AG20443 (cell line): Measurements from ENCODE around the gene SEMA5A.

ENCODE experiments used
- DNase-seq: peaks from one replicate; pipeline ENCODE4 v3.0.0; 2012; ENCODE audit warnings: low spot score, mixed read lengths

SEMA5A gene

DNA sequence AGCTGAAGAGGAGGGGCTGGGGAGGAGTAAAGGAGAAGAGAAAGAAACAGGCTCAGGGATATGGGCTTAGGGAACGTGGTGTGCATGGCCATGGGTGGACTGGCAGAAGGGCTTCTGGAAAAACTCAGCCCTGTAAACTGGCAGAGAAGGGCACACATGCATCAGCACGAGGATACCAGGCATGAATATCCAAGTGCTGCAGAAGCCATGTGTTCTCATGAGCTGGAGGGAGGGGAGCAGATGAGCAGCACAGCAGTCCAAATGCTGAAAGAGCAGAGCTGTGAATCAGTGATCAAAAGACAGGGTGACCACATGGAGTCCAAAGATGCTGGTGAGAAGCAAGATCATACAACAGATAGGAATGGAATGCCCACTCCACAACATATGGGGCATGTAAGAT is 72.3 kb downstream of the SEMA5A start:
- DNase-seq, result peak; percentile 47

- DNase-seq, result no peak
Measured at GRCh38 chr5:9470410-9470809, 75.5 kb downstream of the SEMA5A start.

DNA sequence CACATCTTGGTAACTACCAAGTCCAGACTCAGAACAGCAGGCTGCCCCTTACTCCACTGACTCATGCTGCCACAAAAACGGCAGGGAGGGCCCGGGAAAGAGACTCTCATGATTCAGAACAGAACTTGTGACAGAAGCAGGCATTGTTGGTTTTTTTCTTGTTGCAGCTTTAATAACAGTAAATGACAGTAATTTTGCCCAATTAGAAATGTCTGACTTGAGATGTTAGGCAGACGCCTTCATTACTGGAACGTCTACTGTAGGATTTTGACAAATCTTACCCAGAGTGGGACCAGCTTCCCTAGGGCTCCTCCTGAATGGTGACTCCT is 77.9 kb downstream of the SEMA5A start:
- peak; percentile 90 for DNase-seq

- no peak for DNase-seq
Measured at GRCh38 chr5:9467199-9468059, 78.4 kb downstream of the SEMA5A start.

- peak; percentile 28 for DNase-seq
Measured at GRCh38 chr5:9466697-9467096, 79.2 kb downstream of the SEMA5A start.

GRCh38 chr5:9464478-9464877 is 81.4 kb downstream of the SEMA5A start:
- no peak for DNase-seq

DNA sequence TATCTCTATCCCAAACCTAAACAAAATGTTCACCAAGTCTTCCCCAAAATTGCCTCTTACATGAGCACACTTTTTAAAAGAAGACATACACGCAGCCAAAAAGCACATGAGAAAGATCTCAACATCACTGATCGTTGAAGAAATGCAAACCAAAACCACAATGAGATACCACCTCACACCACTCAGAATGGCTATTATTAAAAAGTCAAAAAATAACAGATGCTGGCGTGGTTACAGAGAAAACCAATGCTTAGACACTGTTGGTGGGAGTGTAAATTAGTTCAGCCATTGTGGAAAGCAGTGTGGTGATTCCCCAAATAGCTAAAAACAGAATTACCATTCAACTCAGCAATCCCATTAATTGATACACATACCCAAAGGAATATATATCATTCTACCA is 83.8 kb downstream of the SEMA5A start:
- no peak for DNase-seq

- no peak for DNase-seq
Measured at GRCh38 chr5:9460885-9461645, 84.8 kb downstream of the SEMA5A start.

DNA sequence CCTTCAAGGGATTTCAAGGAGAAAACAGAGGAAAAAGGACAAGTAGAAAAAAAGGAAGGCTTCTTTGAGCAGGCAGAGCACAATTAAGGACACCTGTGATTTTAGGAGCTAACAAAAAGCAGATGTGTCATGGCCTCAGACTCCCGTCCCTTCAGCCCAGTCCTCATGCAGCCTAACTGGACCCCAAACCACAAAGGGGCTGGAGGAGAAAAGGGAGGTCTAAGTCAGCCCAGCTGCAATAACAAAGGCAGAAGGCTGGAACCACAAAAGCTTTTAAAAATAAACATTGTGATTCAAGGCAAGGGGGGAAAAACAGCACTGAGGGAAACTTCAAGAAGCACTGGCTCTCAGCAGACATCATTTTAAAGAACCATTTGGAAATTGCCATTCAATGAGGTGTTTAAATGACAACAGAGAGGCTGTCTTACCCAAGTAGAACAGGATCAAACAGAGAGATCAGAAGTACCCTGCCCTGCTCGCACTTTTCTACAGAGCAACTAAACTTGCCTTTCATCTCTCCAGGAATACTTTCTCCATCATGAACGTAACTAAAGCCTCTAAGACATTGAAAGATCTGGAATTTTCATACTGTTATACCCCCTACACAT is 89.3 kb downstream of the SEMA5A start:
- peak; percentile 58 for DNase-seq

DNA sequence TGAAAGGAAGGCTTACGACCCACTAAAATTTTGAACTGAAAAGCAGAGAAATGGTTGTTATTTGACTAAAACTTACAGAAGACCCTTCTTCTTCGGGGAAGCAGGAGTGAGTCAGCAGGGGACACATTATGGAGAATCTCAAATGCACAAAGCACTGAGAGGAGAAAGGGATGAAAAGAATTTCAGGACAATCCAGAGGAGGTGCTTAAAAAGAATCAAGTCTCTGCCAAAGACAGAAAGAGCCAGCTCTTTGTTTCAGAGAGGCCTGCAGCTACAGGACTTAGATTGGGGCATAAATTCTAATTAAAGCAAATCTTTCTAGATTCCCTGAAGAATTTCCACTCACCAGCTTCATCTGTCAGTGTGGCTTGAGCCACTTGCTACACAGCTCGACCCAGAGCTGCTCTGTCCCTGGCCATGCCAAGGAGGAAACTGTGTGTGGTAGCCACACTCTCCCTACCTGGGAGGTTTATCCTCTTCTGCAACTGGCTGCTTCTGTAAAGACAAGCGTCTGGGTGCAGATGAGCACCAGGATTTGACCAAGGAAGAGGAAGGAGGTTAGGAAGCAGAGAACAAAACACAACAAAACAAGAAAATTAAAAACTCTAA is 89.9 kb downstream of the SEMA5A start:
- DNase-seq, result no peak

- DNase-seq, result no peak
Measured at GRCh38 chr5:9454491-9454890, 91.4 kb downstream of the SEMA5A start.

DNA sequence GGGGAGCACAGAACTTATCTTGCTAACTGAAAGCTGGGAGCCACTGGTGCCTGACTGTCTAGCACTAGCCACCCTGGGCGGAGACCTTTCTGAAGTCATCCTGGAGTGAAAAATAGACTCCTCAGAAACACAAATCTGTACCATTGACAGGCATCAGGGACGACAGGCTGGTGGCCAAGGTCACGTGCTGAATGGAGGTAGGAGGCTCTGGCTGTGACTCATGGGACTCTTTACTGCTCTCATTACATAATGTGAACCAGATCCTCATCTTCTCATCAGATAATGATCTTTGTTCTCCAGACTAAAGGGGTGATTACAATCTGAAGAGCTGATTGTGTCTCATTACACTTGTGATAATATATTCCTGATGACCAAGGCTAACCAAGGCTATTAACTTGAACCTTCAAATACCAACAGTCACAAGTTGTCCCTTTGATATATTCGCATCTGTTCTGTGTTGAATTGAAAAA is 91.8 kb downstream of the SEMA5A start:
- peak; percentile 32 for DNase-seq

- DNase-seq, result no peak
Measured at GRCh38 chr5:9453480-9454011, 92.3 kb downstream of the SEMA5A start.

GRCh38 chr5:9452181-9452580 is 93.7 kb downstream of the SEMA5A start:
- DNase-seq, result no peak

- no peak for DNase-seq
Measured at GRCh38 chr5:9451037-9451436, 94.8 kb downstream of the SEMA5A start.

DNA sequence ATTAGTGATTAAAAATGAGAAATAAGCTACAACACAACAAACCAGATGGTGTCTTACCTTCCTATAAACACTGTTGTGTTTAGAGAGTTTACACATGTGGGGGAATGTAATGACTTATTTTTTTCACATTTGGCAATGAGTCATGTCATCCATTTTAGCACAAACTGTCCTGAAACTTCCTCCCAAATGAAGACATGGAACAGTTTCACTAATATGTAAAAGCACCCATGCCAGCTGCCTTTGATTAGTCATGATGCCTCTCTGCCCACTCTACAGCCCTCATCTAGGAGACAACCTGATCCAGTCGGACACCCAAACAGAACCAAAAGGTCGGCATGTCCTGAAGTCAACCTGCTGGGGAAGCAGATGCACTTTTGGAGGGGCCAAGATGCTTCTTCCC is 98.2 kb downstream of the SEMA5A start:
- no peak for DNase-seq

DNA sequence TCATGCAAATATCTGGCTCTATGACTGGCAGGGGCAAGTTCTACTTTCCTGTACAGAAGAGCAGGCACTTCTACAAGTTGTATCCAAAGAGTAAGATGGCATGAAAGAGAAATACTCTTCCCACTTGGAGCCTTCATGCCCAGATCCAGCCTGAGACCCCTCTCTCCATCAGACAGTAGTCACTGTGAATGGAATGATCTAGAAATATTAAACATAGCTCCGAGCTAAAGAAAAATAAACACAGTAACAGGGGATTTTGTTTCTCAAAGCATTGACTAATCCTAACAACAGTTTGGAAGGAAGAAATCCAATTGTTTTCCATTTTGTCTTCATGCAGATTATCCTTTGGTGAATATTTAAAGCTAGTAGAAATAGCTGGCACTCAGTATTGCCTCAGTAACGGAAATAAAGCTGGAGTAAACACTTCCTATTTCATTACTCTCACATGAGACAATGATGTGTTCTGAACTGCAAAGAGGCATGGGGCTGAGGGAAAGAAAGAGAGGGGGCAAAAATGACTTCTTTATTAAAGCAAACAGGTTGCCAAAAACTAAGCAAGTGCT is 100.0 kb downstream of the SEMA5A start:
- DNase-seq, result peak; percentile 14

DNA sequence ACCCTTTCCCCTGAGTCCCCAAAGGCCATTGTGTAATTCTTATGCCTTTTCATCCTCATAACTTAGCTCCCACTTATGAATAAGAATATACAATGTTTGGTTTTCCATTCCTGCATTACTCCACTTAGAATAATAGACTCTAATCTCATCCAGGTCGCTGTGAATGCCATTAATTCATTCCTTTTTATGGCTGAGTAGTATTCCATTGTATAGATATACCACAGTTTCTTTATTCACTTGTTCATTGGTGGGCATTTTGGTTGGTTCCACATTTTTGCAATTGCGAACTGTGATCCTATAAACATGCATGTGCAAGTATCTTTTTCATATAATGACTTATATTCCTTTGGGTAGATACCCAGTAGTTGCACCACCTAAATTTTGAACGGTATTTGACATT is 101.5 kb downstream of the SEMA5A start:
- no peak for DNase-seq

DNA sequence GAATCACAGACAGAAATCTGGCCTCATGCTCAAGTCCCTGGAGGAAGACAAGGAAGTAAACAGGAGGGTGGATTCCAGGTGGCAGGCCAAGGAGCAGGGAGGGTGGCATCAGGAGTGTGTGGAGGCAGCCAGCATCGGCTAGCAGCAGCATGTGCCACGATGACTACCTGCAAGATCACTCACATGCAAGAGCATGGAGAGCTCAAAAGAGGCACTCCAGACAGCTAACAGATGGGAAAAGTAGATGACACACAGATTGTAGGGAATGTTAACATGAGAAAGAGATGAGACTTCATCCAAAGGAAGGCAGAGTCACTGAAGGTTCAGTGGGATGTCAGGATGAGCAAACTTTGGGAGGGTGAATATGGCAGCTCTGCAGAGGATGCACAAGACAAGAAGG is 104.3 kb downstream of the SEMA5A start:
- DNase-seq, result peak; percentile 20

GRCh38 chr5:9440517-9440916 is 105.4 kb downstream of the SEMA5A start:
- peak; percentile 61 for DNase-seq

- no peak for DNase-seq
Measured at GRCh38 chr5:9439531-9440292, 106.2 kb downstream of the SEMA5A start.
